ENCODE results near the gene MSL2. TPM values are rescaled to one million over a fixed set of nuclear protein-coding genes. Genes with fewer than 3 reads are reported as not detected.
"Not testable (repeated sequence)": the region's sequence is repeated elsewhere in the genome, so short reads cannot be mapped to it uniquely, and the experiment has no call there.

The MSL2 gene
- total and polyA plus RNA-seq, 2 donors (not counting 1 experiment from before 2014, with no cell fraction given) = 25.8 to 97.1 TPM

- WGBS (ENCODE audit: insufficient coverage) = no CpG with 5 or more reads among the region's 3 CpGs
- ChIA-PET POLR2A (no interaction called here), CTCF (no interaction called here)
- Histone ChIP-seq H4K20me1 (ENCODE audit: control insufficient read depth, insufficient read depth, low read length, poor library complexity, severe bottlenecking) (peaks cover 98% of the 10 kb centered on the region), H3K27ac (ENCODE audit: low read length in 2 of 2) (no peak overlapping the region), H3K4me1 (ENCODE audit: control insufficient read depth in 2 of 2, insufficient read depth in 2 of 2, low read length in 2 of 2) (peaks cover 21 to 34% of the 10 kb centered on the region in 2 donors), H3K36me3 (replicated peaks in 1 of 2; ENCODE audit: control extremely low read depth in 1 of 2, control insufficient read depth in 1 of 2, extremely low read depth in 1 of 2, insufficient read depth in 2 of 2, low read length in 1 of 2) (peaks cover 0 to 1% of the 10 kb centered on the region in 2 experiments), H3K4me3 (ENCODE audit: control extremely low read depth in 1 of 5, extremely low read depth in 1 of 5, insufficient read depth in 1 of 5, low read depth in 2 of 5, low read length in 4 of 5) (no peak overlapping the region), H2AFZ (ENCODE audit: insufficient read depth, low read depth, low read length, poor library complexity, severe bottlenecking) (no peak overlapping the region), H3K9me3 (ENCODE audit: control extremely low read depth in 1 of 3, control insufficient read depth in 2 of 3, insufficient read depth in 1 of 3, low read length in 2 of 3) (peaks cover 0 to 7% (median 0%) of the 10 kb centered on the region in 3 donors), H3K4me2 (replicated peaks; ENCODE audit: low read depth, low read length, poor library complexity, severe bottlenecking) (no peak overlapping the region), H3K27me3 (replicated peaks in 1 of 4; ENCODE audit: control extremely low read depth in 1 of 4, control insufficient read depth in 3 of 4, insufficient read depth in 4 of 4, low read length in 3 of 4) (no peaks in the 10 kb centered on the region), H3K79me2 (ENCODE audit: control insufficient read depth, insufficient read depth, low read length) (peaks cover 100% of the 10 kb centered on the region), H3K9ac (ENCODE audit: low read length) (no peak overlapping the region)
- ATAC-seq (ENCODE audit: low read depth) = no peak
- TF ChIP-seq EZH2 (IDR thresholded peaks at IDR 0.05; ENCODE audit: borderline replicate concordance, insufficient read depth, low read depth, low read length, poor library complexity, severe bottlenecking) = no peak
- TF ChIP-seq CTCF (IDR thresholded peaks at IDR 0.05) = no peak
- Mint-ChIP-seq H3K4me1 (peaks cover 60% of the 10 kb centered on the region), H3K27me3 (no peaks in the 10 kb centered on the region), H3K9me3 (ENCODE audit: insufficient read depth) (peaks cover 2% of the 10 kb centered on the region), H3K4me3 (no peak overlapping the region), H3K27ac (no peak overlapping the region)
- intact Hi-C loops (cut with micrococcal nuclease) = no loop called here
- no peak for DNase-seq
Observed at GRCh38 chr3:136166507-136166906, 29.6 kb downstream of the MSL2 start.

GRCh38 chr3:136163607-136164006 lies 32.5 kb downstream of the MSL2 start:
- Histone ChIP-seq H3K79me2 (ENCODE audit: control insufficient read depth, insufficient read depth, low read length) (peaks cover 99% of the 10 kb centered on the region), H3K4me1 (ENCODE audit: control insufficient read depth in 2 of 2, insufficient read depth in 2 of 2, low read length in 2 of 2) (peaks cover 18 to 29% of the 10 kb centered on the region in 2 donors), H3K27ac (ENCODE audit: low read length in 2 of 2) (peak overlapping the region in 1 of 2 donors; percentile 9), H4K20me1 (ENCODE audit: control insufficient read depth, insufficient read depth, low read length, poor library complexity, severe bottlenecking) (peaks cover 98% of the 10 kb centered on the region), H3K9me3 (ENCODE audit: control extremely low read depth in 1 of 3, control insufficient read depth in 2 of 3, insufficient read depth in 1 of 3, low read length in 2 of 3) (peaks cover 0 to 13% (median 0%) of the 10 kb centered on the region in 3 donors)
- H3K4me3 ChIP-seq (ENCODE audit: control extremely low read depth in 1 of 5, extremely low read depth in 1 of 5, insufficient read depth in 1 of 5, low read depth in 2 of 5, low read length in 4 of 5); ATAC-seq (ENCODE audit: low read depth); H3K9ac ChIP-seq (ENCODE audit: low read length); H3K4me2 ChIP-seq (replicated peaks; ENCODE audit: low read depth, low read length, poor library complexity, severe bottlenecking); H3K27ac Mint-ChIP-seq; H3K27me3 ChIP-seq (replicated peaks in 1 of 4; ENCODE audit: control extremely low read depth in 1 of 4, control insufficient read depth in 3 of 4, insufficient read depth in 4 of 4, low read length in 3 of 4); intact Hi-C loops (cut with micrococcal nuclease); H2AFZ ChIP-seq (ENCODE audit: insufficient read depth, low read depth, low read length, poor library complexity, severe bottlenecking); H3K36me3 ChIP-seq (replicated peaks in 1 of 2; ENCODE audit: control extremely low read depth in 1 of 2, control insufficient read depth in 1 of 2, extremely low read depth in 1 of 2, insufficient read depth in 2 of 2, low read length in 1 of 2); H3K27me3 Mint-ChIP-seq; H3K9me3 Mint-ChIP-seq (ENCODE audit: insufficient read depth): not testable (repeated sequence)
- ChIA-PET CTCF (interaction anchor here (0.8 kb wide), 1 partner anchor 9 kb away, joined by 3 read pairs; no protein-coding TSS in a partner anchor), POLR2A (interaction anchor here (0.6 kb wide), 1 partner anchor 31 kb away, joined by 3 read pairs; no protein-coding TSS in a partner anchor)
- H3K4me3 Mint-ChIP-seq = peak overlapping the region; percentile 24
- peaks cover 64% of the 10 kb centered on the region for H3K4me1 Mint-ChIP-seq
- peak; percentile 18 for DNase-seq

Data from B cell (primary cell).